Gastroesophageal sphincter (tissue), 3 donors: ENCODE results near the gene DNAJC9.

Experiments
- CTCF ChIP-seq, 4 experiments: fragments of 200-600 bp in 2 of 4; fragments of 450-650 bp in 2 of 4; sonication (generic) in 1 of 4; IDR thresholded peaks; one replicate each; pipeline ENCODE4 v1.5.1; 2017 to 2019; ENCODE audit warnings: antibody characterized with exemption in 4 of 4, mild to moderate bottlenecking in 2 of 4, moderate library complexity in 2 of 4
- POLR2AphosphoS5 ChIP-seq: sonication (generic); formaldehyde crosslinking; IDR thresholded peaks from one replicate; pipeline ENCODE4 v1.6.1; 2017; ENCODE audit warnings: antibody characterized with exemption

- TF ChIP-seq CTCF (IDR thresholded peaks at IDR 0.05) (no peak), POLR2AphosphoS5 (no peak)
Measured at GRCh38 chr10:73264423-73264822, 17.4 kb upstream of the DNAJC9 start.
